ENCODE measurements around the gene DUSP15.

DNA sequence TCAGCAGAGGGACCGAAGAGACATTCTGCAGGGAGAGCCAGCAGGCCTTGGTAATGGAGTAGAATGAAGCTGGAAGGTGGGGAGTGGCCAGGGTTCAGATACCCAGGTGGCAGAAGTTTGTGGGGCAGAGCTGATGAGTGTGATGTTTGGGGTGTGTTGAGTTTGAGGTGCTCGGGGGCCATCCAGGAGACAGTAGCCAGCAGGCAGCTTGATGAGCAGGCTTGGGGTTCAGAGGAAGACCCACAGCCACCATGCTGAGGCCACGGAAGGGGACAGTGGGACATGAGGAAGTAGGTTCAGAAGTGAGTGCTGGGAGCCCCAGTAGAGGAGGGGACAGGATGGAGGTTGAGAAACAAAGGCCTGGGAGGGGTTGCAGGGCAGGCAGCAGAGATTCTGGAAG lies 13.8 kb downstream of the DUSP15 start:
- TF ChIP-seq, protein P1, sequence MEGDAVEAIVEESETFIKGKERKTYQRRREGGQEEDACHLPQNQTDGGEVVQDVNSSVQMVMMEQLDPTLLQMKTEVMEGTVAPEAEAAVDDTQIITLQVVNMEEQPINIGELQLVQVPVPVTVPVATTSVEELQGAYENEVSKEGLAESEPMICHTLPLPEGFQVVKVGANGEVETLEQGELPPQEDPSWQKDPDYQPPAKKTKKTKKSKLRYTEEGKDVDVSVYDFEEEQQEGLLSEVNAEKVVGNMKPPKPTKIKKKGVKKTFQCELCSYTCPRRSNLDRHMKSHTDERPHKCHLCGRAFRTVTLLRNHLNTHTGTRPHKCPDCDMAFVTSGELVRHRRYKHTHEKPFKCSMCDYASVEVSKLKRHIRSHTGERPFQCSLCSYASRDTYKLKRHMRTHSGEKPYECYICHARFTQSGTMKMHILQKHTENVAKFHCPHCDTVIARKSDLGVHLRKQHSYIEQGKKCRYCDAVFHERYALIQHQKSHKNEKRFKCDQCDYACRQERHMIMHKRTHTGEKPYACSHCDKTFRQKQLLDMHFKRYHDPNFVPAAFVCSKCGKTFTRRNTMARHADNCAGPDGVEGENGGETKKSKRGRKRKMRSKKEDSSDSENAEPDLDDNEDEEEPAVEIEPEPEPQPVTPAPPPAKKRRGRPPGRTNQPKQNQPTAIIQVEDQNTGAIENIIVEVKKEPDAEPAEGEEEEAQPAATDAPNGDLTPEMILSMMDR (IDR thresholded peaks at IDR 0.05 in 2 of 3, conservative IDR thresholded peaks at IDR 0.05 in 1 of 3; ENCODE audit: borderline replicate concordance in 1 of 3, insufficient read depth in 1 of 3, low read depth in 2 of 3, low read length in 2 of 3) = no peak
- TF ChIP-seq SIN3A (IDR thresholded peaks at IDR 0.05; ENCODE audit: low read depth) (no peak), EZH2phosphoT487 (IDR thresholded peaks at IDR 0.05; ENCODE audit: borderline replicate concordance) (no peak), JUND (IDR thresholded peaks at IDR 0.05) (no peak), EZH2 (IDR thresholded peaks at IDR 0.05) (no peak), POLR2A (IDR thresholded peaks at IDR 0.05; ENCODE audit: borderline replicate concordance, extremely low read depth, insufficient read depth, insufficient read length) (no peak), RAD21 (IDR thresholded peaks at IDR 0.05; ENCODE audit: low read depth) (no peak)
- TF ChIP-seq, protein P2, sequence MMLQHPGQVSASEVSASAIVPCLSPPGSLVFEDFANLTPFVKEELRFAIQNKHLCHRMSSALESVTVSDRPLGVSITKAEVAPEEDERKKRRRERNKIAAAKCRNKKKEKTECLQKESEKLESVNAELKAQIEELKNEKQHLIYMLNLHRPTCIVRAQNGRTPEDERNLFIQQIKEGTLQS (IDR thresholded peaks at IDR 0.05) = no peak
- TF ChIP-seq, protein P3, sequence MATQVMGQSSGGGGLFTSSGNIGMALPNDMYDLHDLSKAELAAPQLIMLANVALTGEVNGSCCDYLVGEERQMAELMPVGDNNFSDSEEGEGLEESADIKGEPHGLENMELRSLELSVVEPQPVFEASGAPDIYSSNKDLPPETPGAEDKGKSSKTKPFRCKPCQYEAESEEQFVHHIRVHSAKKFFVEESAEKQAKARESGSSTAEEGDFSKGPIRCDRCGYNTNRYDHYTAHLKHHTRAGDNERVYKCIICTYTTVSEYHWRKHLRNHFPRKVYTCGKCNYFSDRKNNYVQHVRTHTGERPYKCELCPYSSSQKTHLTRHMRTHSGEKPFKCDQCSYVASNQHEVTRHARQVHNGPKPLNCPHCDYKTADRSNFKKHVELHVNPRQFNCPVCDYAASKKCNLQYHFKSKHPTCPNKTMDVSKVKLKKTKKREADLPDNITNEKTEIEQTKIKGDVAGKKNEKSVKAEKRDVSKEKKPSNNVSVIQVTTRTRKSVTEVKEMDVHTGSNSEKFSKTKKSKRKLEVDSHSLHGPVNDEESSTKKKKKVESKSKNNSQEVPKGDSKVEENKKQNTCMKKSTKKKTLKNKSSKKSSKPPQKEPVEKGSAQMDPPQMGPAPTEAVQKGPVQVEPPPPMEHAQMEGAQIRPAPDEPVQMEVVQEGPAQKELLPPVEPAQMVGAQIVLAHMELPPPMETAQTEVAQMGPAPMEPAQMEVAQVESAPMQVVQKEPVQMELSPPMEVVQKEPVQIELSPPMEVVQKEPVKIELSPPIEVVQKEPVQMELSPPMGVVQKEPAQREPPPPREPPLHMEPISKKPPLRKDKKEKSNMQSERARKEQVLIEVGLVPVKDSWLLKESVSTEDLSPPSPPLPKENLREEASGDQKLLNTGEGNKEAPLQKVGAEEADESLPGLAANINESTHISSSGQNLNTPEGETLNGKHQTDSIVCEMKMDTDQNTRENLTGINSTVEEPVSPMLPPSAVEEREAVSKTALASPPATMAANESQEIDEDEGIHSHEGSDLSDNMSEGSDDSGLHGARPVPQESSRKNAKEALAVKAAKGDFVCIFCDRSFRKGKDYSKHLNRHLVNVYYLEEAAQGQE (IDR thresholded peaks at IDR 0.05; ENCODE audit: low read depth) = no peak
